Transverse colon (tissue), 4 donors: ENCODE results near the gene RCHY1. TPM values are rescaled to one million over a fixed set of nuclear protein-coding genes. Genes with fewer than 3 reads are reported as not detected.
"Not testable (repeated sequence)": the region's sequence is repeated elsewhere in the genome, so short reads cannot be mapped to it uniquely, and the experiment has no call there.

ENCODE experiments used
- DNase-seq: peaks from one replicate; pipeline ENCODE4 v3.0.0-alpha.2; 2019
- H3K27ac ChIP-seq, 4 donors: fragments of 200-600 bp; sonication (generic); 2 replicates each; pipeline ENCODE4 v1.5.1; 2016 to 2018; ENCODE audit warnings: inconsistent platforms in 4 of 4
- H3K27me3 ChIP-seq: fragments of 200-600 bp; sonication (generic); 2 replicates; pipeline ENCODE4 v1.5.1; 2017; ENCODE audit warnings: inconsistent platforms
- H3K36me3 ChIP-seq, 4 donors: fragments of 200-600 bp; sonication (generic); 2 replicates each; pipeline ENCODE4 v1.5.1; 2017 to 2019; ENCODE audit warnings: inconsistent platforms in 4 of 4
- H3K4me1 ChIP-seq, 4 donors: fragments of 200-600 bp; sonication (generic); 2 replicates each; pipeline ENCODE4 v1.5.1; 2017 to 2020; ENCODE audit warnings: inconsistent platforms in 4 of 4
- H3K4me3 ChIP-seq, 4 donors: fragments of 200-600 bp; sonication (generic); 1 replicate in 1 of 4; 2 replicates in 3 of 4; pipeline versions ENCODE4 v1.5.1 to v1.6.1; 2017 to 2019; ENCODE audit warnings: inconsistent platforms in 4 of 4
- H3K9me3 ChIP-seq, 2 donors: fragments of 200-600 bp; sonication (generic); 2 replicates each; pipeline ENCODE4 v1.5.1; 2017 to 2019; ENCODE audit warnings: inconsistent platforms in 2 of 2
- EP300 ChIP-seq: sonication (generic); formaldehyde crosslinking; IDR thresholded peaks from one replicate; pipeline ENCODE4 v1.6.1; 2017; ENCODE audit warnings: antibody characterized with exemption, low read depth
- POLR2A ChIP-seq: fragments of 450-650 bp; IDR thresholded peaks from one replicate; pipeline ENCODE4 v1.6.1; 2016; ENCODE audit warnings: antibody characterized with exemption, mild to moderate bottlenecking, moderate library complexity
- POLR2AphosphoS5 ChIP-seq, 3 donors: sonication (generic); formaldehyde crosslinking; IDR thresholded peaks; one replicate each; pipeline ENCODE4 v1.6.1; 2016; ENCODE audit warnings: antibody characterized with exemption in 3 of 3
- WGBS, 2 donors: methylation state at CpG; one replicate each; pipeline ENCODE4 v1.1.5; 2018; ENCODE audit warnings: low coverage in 1 of 2; 5-methylcytosine and 5-hydroxymethylcytosine counted together
- in situ Hi-C, 4 donors: fragments of 200-750 bp; cut with MboI; loops; one replicate each; pipeline versions ENCODE4 v1.15.0 to v1.15.1; 2017; ENCODE audit warnings: low sequenced_read_pairs in 3 of 4, low pct_ligation_motif_present in 1 of 4, low pct_unique_long_range_greater_than_20kb in 1 of 4
- intact Hi-C: fragments of 100-400 bp; cut with DNase I; formaldehyde crosslinking; loops from one replicate; pipeline ENCODE4 v1.15.1; 2023; ENCODE audit warnings: low total_unique reads
- total RNA-seq, 4 donors: library from RNA; depleted of rRNA; stranded (reverse); fragments of >200 nt; gene quantifications; one replicate each; pipeline ENCODE4 v1.1.0, GENCODE V29; 2016
- TF ChIP-seq, protein P1 (sequence below), 5 experiments: fragments of 200-600 bp in 3 of 5; fragments of 450-650 bp in 2 of 5; sonication (generic) in 3 of 5; IDR thresholded peaks; 1 replicate in 2 of 5; 2 replicates in 3 of 5; pipeline ENCODE4 v1.5.1; 2016 to 2017; ENCODE audit warnings: antibody characterized with exemption in 5 of 5, inconsistent platforms in 3 of 5, mild to moderate bottlenecking in 2 of 5, moderate library complexity in 1 of 5

RCHY1 gene
- total RNA-seq, 4 donors from 2014 or later = 5.2 to 34.8 (median 22.4) TPM

DNA sequence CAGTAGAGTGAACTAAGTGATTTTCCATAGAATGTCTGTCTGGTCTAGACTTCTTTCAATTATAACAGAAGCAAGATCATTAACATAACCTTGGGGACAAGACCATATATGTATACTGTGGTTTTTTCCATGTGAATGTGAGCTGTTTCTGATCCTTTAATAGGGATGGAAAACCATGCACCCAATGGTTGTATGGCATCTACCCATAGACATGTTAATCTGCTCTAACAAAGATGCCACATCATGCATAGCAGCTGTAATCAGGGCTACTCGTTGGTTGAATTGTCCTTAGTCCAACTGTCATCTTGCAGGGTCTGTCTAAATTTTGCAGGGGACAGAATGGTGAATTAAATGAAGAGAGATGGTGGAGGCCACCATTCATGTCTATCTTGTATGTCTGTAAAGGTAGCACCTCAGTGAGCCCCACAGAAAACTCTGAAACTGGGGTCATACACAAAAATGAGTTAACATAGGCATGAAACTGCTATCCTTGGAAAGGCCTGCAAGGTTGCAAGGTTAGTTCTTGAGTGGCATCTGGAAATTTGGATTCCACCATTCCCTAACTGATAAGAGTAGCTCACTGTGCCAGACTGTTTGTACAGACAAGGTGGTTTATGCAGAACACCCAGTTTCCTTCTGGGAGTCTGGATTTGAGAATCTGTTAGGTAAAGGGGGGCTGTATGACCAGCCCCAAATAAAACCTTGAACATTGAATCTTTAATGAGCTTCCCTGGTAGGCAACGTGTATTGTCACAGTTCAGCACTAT is 16.5 kb upstream of the RCHY1 start:
- intact Hi-C loops (no loop called here), in situ Hi-C loops (no loop called here)
- DNase-seq = no peak

DNA sequence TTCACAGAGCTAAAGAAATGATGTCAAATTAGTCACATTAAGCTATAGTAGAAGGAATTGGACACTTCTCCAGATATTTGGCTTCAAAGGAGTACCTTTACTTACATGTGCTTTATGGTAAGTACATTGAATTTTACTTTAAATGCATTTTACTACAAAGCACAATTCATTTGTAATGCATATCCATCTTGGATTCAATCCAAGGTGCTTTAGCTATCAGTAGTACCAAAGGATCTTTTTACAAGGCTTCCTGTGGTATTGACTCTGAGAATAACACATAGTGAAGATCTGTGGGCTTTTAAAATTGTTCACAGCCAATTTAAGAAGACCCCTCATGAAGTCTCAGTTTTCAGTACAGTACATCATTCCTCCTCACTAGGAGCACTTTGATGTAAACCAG is 13.3 kb upstream of the RCHY1 start:
- Histone ChIP-seq H3K4me3 (no peak overlapping the region), H3K27me3 (no peaks in the 10 kb centered on the region), H3K27ac (no peak overlapping the region), H3K9me3 (no peaks in the 10 kb centered on the region), H3K4me1 (no peaks in the 10 kb centered on the region), H3K36me3 (peaks cover 0 to 50% (median 23%) of the 10 kb centered on the region in 4 donors)
- intact Hi-C loops (no loop called here), in situ Hi-C loops (no loop called here)
- TF ChIP-seq POLR2A (no peak), POLR2AphosphoS5 (IDR thresholded peaks at IDR 0.05) (no peak), EP300 (no peak)
- TF ChIP-seq, protein P1, sequence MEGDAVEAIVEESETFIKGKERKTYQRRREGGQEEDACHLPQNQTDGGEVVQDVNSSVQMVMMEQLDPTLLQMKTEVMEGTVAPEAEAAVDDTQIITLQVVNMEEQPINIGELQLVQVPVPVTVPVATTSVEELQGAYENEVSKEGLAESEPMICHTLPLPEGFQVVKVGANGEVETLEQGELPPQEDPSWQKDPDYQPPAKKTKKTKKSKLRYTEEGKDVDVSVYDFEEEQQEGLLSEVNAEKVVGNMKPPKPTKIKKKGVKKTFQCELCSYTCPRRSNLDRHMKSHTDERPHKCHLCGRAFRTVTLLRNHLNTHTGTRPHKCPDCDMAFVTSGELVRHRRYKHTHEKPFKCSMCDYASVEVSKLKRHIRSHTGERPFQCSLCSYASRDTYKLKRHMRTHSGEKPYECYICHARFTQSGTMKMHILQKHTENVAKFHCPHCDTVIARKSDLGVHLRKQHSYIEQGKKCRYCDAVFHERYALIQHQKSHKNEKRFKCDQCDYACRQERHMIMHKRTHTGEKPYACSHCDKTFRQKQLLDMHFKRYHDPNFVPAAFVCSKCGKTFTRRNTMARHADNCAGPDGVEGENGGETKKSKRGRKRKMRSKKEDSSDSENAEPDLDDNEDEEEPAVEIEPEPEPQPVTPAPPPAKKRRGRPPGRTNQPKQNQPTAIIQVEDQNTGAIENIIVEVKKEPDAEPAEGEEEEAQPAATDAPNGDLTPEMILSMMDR (IDR thresholded peaks at IDR 0.05) = no peak
- no peak for DNase-seq

More for the DNA sequence above, 16.5 kb upstream of the RCHY1 start:
- no peaks in the 10 kb centered on the region for H3K4me1 ChIP-seq
- TF ChIP-seq EP300 (no peak), POLR2A (no peak)
- WGBS, 2 donors = 98 to 100% methylated on average over 2 of the region's 2 CpGs
- no peak overlapping the region for H3K4me3 ChIP-seq
- H3K9me3 ChIP-seq = no peaks in the 10 kb centered on the region
- no peaks in the 10 kb centered on the region for H3K27me3 ChIP-seq
- H3K36me3 ChIP-seq = peaks cover 0 to 45% (median 21%) of the 10 kb centered on the region in 4 donors
- H3K27ac ChIP-seq = no peak overlapping the region

DNA sequence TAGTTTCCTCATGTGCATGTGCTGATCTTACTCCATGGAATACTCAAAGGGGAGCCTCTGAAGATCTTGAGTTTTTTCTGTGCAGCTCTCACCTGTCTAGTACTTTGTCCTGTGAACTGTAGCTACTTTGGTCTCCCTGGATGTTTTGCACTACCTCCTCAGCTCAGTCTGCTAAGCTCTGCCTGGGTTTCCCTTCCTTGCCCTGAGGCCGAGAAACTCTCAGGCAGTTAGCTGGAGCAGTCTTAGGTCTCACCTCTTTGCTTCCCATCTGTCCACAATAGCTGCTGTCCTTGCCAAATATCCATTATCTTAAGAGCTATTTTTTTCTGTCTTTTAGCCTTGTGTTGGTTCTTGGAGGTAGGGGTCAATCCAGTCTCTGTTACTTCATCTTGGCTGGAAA is 11.7 kb upstream of the RCHY1 start:
- H3K36me3 ChIP-seq = peaks cover 0 to 54% (median 22%) of the 10 kb centered on the region in 4 donors
- in situ Hi-C loops = no loop called here
- no peak overlapping the region for H3K27ac ChIP-seq

DNA sequence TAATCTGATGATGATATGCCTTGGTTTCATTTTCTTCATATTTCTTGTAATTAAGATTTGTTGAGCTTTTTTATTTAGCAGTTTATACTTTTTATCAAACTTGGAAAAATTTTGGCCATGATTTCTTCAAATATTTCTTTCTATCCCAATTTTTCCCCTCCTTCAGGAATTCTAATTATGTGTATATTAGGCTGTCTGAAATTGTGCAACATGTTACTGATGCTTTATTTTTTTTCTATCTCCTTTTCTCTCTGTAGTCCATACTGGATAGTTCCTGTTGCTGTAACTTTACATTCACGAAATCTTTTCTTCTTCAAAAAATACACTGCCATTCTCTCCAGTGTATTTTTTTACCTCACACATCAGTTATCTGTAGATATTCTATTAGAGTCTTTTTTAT is 10.9 kb upstream of the RCHY1 start:
- WGBS, 2 donors = 93 to 100% methylated on average over 1 of the region's 1 CpG
- no peak for TF ChIP-seq POLR2A
- TF ChIP-seq EP300 = no peak
- TF ChIP-seq POLR2AphosphoS5 (IDR thresholded peaks at IDR 0.05) = no peak
- TF ChIP-seq, protein P1 (IDR thresholded peaks at IDR 0.05) = no peak
- in situ Hi-C loops (no loop called here), intact Hi-C loops (no loop called here)
- Histone ChIP-seq H3K4me3 (no peak overlapping the region), H3K4me1 (no peaks in the 10 kb centered on the region), H3K27ac (no peak overlapping the region), H3K27me3 (no peaks in the 10 kb centered on the region), H3K36me3 (peaks cover 0 to 53% (median 19%) of the 10 kb centered on the region in 4 donors), H3K9me3 (no peaks in the 10 kb centered on the region)
- no peak for DNase-seq

More for the DNA sequence above, 11.7 kb upstream of the RCHY1 start:
- TF ChIP-seq EP300 (no peak), POLR2A (no peak)
- TF ChIP-seq, protein P1 (IDR thresholded peaks at IDR 0.05) = no peak
- H3K9me3 ChIP-seq = no peaks in the 10 kb centered on the region
- H3K4me1 ChIP-seq = no peaks in the 10 kb centered on the region
- intact Hi-C loops = no loop called here
- 100% methylated on average over 1 of the region's 1 CpG for whole genome bisulfite sequencing, 2 donors
- no peak overlapping the region for H3K4me3 ChIP-seq
- no peak for DNase-seq
- no peaks in the 10 kb centered on the region for H3K27me3 ChIP-seq

DNA sequence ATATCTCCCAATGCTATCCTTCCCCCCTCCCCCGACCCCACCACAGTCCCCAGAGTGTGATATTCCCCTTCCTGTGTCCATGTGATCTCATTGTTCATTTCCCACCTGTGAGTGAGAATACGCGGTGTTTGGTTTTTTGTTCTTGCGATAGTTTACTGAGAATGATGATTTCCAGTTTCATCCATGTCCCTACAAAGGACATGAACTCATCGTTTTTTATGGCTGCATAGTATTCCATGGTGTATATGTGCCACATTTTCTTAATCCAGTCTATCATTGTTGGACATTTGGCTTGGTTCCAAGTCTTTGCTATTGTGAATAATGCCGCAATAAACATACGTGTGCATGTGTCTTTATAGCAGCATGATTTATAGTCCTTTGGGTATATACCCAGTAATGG is 5.2 kb upstream of the RCHY1 start:
- peaks cover 0 to 15% (median 10%) of the 10 kb centered on the region in 4 donors for H3K4me1 ChIP-seq
- peaks cover 0 to 41% (median 7%) of the 10 kb centered on the region in 4 donors for H3K36me3 ChIP-seq
- H3K9me3 ChIP-seq, H3K27ac ChIP-seq, H3K4me3 ChIP-seq, in situ Hi-C loops, DNase-seq, H3K27me3 ChIP-seq, intact Hi-C loops: not testable (repeated sequence)
- 96% methylated on average over 4 of the region's 7 CpGs; no CpG with 5 or more reads in 1 of the 2 donors for WGBS, 2 donors
